ENCODE data around the gene SWT1.
A peak's percentile ranks its signal among the peaks of the same experiment; 100 is the strongest.
"Not testable (repeated sequence)": the region's sequence is repeated elsewhere in the genome, so short reads cannot be mapped to it uniquely, and the experiment has no call there.

Gene SWT1

GRCh38 chr1:185249563-185249962 lies 92.6 kb downstream of the SWT1 start:
- Histone ChIP-seq H3K9me2 (replicated peaks; ENCODE audit: low read depth, low read length) (no peaks in the 10 kb centered on the region), H3K4me1 (ENCODE audit: insufficient read depth, low read length, poor library complexity, severe bottlenecking) (no peaks in the 10 kb centered on the region), H4K20me1 (ENCODE audit: insufficient read depth, low read length, poor library complexity, severe bottlenecking) (no peaks in the 10 kb centered on the region), H3K4me2 (ENCODE audit: low read depth, low read length, poor library complexity, severe bottlenecking) (no peak overlapping the region), H3K36me3 (ENCODE audit: insufficient read depth, low read length) (no peaks in the 10 kb centered on the region), H3K79me2 (ENCODE audit: insufficient read depth, low read length) (no peaks in the 10 kb centered on the region), H3K9me3 (ENCODE audit: insufficient read depth, low read depth, low read length) (no peaks in the 10 kb centered on the region), H3K27me3 (ENCODE audit: insufficient read depth, low read length, poor library complexity, severe bottlenecking) (no peaks in the 10 kb centered on the region), H3K9ac (ENCODE audit: low read depth, low read length, poor library complexity, severe bottlenecking) (no peak overlapping the region), H3F3A (ENCODE audit: low read depth) (no peaks in the 10 kb centered on the region), H3K4me3 (ENCODE audit: low read length, poor library complexity, severe bottlenecking) (no peak overlapping the region), H2AFZ (ENCODE audit: low read length) (no peak overlapping the region)
- no peak for TF ChIP-seq EZH2phosphoT487 (IDR thresholded peaks at IDR 0.05; ENCODE audit: borderline replicate concordance)
- TF ChIP-seq, protein P1, sequence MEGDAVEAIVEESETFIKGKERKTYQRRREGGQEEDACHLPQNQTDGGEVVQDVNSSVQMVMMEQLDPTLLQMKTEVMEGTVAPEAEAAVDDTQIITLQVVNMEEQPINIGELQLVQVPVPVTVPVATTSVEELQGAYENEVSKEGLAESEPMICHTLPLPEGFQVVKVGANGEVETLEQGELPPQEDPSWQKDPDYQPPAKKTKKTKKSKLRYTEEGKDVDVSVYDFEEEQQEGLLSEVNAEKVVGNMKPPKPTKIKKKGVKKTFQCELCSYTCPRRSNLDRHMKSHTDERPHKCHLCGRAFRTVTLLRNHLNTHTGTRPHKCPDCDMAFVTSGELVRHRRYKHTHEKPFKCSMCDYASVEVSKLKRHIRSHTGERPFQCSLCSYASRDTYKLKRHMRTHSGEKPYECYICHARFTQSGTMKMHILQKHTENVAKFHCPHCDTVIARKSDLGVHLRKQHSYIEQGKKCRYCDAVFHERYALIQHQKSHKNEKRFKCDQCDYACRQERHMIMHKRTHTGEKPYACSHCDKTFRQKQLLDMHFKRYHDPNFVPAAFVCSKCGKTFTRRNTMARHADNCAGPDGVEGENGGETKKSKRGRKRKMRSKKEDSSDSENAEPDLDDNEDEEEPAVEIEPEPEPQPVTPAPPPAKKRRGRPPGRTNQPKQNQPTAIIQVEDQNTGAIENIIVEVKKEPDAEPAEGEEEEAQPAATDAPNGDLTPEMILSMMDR (conservative IDR thresholded peaks at IDR 0.05; ENCODE audit: low read length) = no peak

GRCh38 chr1:185250063-185250462 lies 93.1 kb downstream of the SWT1 start:
- H3K9me2 ChIP-seq (replicated peaks; ENCODE audit: low read depth, low read length) = no peaks in the 10 kb centered on the region
- no peaks in the 10 kb centered on the region for H3K4me1 ChIP-seq (ENCODE audit: insufficient read depth, low read length, poor library complexity, severe bottlenecking)
- TF ChIP-seq EZH2phosphoT487 (IDR thresholded peaks at IDR 0.05; ENCODE audit: borderline replicate concordance) = no peak
- TF ChIP-seq, protein P1 (conservative IDR thresholded peaks at IDR 0.05; ENCODE audit: low read length) = no peak
- no peaks in the 10 kb centered on the region for H3K36me3 ChIP-seq (ENCODE audit: insufficient read depth, low read length)
- H3K9me3 ChIP-seq (ENCODE audit: insufficient read depth, low read depth, low read length) = no peaks in the 10 kb centered on the region
- no peak overlapping the region for H3K4me3 ChIP-seq (ENCODE audit: low read length, poor library complexity, severe bottlenecking)
- H3K79me2 ChIP-seq (ENCODE audit: insufficient read depth, low read length) = no peaks in the 10 kb centered on the region
- no peak overlapping the region for H3K4me2 ChIP-seq (ENCODE audit: low read depth, low read length, poor library complexity, severe bottlenecking)
- no peak overlapping the region for H3K9ac ChIP-seq (ENCODE audit: low read depth, low read length, poor library complexity, severe bottlenecking)
- H2AFZ ChIP-seq (ENCODE audit: low read length) = no peak overlapping the region
- H4K20me1 ChIP-seq (ENCODE audit: insufficient read depth, low read length, poor library complexity, severe bottlenecking) = no peaks in the 10 kb centered on the region
- no peaks in the 10 kb centered on the region for H3F3A ChIP-seq (ENCODE audit: low read depth)
- no peaks in the 10 kb centered on the region for H3K27me3 ChIP-seq (ENCODE audit: insufficient read depth, low read length, poor library complexity, severe bottlenecking)

GRCh38 chr1:185251928-185252327 lies 95.0 kb downstream of the SWT1 start:
- not testable (repeated sequence) for H3K4me2 ChIP-seq (ENCODE audit: low read depth, low read length, poor library complexity, severe bottlenecking); H3K27me3 ChIP-seq (ENCODE audit: insufficient read depth, low read length, poor library complexity, severe bottlenecking); H4K20me1 ChIP-seq (ENCODE audit: insufficient read depth, low read length, poor library complexity, severe bottlenecking); H3K9ac ChIP-seq (ENCODE audit: low read depth, low read length, poor library complexity, severe bottlenecking); H3K4me3 ChIP-seq (ENCODE audit: low read length, poor library complexity, severe bottlenecking); H3K79me2 ChIP-seq (ENCODE audit: insufficient read depth, low read length); H3K9me3 ChIP-seq (ENCODE audit: insufficient read depth, low read depth, low read length); H3K9me2 ChIP-seq (replicated peaks; ENCODE audit: low read depth, low read length); H2AFZ ChIP-seq (ENCODE audit: low read length); H3K36me3 ChIP-seq (ENCODE audit: insufficient read depth, low read length); H3F3A ChIP-seq (ENCODE audit: low read depth); H3K4me1 ChIP-seq (ENCODE audit: insufficient read depth, low read length, poor library complexity, severe bottlenecking)

- H3K27me3 ChIP-seq (ENCODE audit: insufficient read depth, low read length, poor library complexity, severe bottlenecking) = not testable (repeated sequence)
Observed at GRCh38 chr1:185252404-185252803, 95.4 kb downstream of the SWT1 start.

DNA sequence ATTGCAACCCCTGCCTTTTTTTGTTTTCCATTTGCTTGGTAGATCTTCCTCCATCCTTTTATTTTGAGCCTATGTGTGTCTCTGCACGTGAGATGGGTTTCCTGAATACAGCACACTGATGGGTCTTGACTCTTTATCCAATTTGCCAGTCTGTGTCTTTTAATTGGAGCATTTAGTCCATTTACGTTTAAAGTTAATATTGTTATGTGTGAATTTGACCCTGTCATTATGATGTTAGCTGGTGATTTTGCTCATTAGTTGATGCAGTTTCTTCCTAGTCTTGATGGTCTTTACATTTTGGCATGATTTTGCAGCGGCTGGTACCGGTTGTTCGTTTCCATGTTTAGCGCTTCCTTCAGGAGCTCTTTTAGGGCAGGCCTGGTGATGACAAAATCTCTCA lies 98.6 kb downstream of the SWT1 start:
- not testable (repeated sequence) for H3K36me3 ChIP-seq (ENCODE audit: insufficient read depth, low read length); H4K20me1 ChIP-seq (ENCODE audit: insufficient read depth, low read length, poor library complexity, severe bottlenecking); H3K9me2 ChIP-seq (replicated peaks; ENCODE audit: low read depth, low read length); H3K79me2 ChIP-seq (ENCODE audit: insufficient read depth, low read length); H3K4me2 ChIP-seq (ENCODE audit: low read depth, low read length, poor library complexity, severe bottlenecking); H3K9me3 ChIP-seq (ENCODE audit: insufficient read depth, low read depth, low read length); H3F3A ChIP-seq (ENCODE audit: low read depth); H3K27me3 ChIP-seq (ENCODE audit: insufficient read depth, low read length, poor library complexity, severe bottlenecking); H3K4me1 ChIP-seq (ENCODE audit: insufficient read depth, low read length, poor library complexity, severe bottlenecking); H3K4me3 ChIP-seq (ENCODE audit: low read length, poor library complexity, severe bottlenecking); H2AFZ ChIP-seq (ENCODE audit: low read length); H3K9ac ChIP-seq (ENCODE audit: low read depth, low read length, poor library complexity, severe bottlenecking)

More at GRCh38 chr1:185252404-185252803, 95.4 kb downstream of the SWT1 start:
- H2AFZ ChIP-seq (ENCODE audit: low read length); H3K9me2 ChIP-seq (replicated peaks; ENCODE audit: low read depth, low read length); H3K9ac ChIP-seq (ENCODE audit: low read depth, low read length, poor library complexity, severe bottlenecking); H3K4me1 ChIP-seq (ENCODE audit: insufficient read depth, low read length, poor library complexity, severe bottlenecking); H3F3A ChIP-seq (ENCODE audit: low read depth); H3K4me3 ChIP-seq (ENCODE audit: low read length, poor library complexity, severe bottlenecking); H4K20me1 ChIP-seq (ENCODE audit: insufficient read depth, low read length, poor library complexity, severe bottlenecking); H3K9me3 ChIP-seq (ENCODE audit: insufficient read depth, low read depth, low read length); H3K79me2 ChIP-seq (ENCODE audit: insufficient read depth, low read length); H3K4me2 ChIP-seq (ENCODE audit: low read depth, low read length, poor library complexity, severe bottlenecking); H3K36me3 ChIP-seq (ENCODE audit: insufficient read depth, low read length): not testable (repeated sequence)

- H4K20me1 ChIP-seq (ENCODE audit: insufficient read depth, low read length, poor library complexity, severe bottlenecking); H3F3A ChIP-seq (ENCODE audit: low read depth); H3K4me1 ChIP-seq (ENCODE audit: insufficient read depth, low read length, poor library complexity, severe bottlenecking); H3K36me3 ChIP-seq (ENCODE audit: insufficient read depth, low read length); H3K79me2 ChIP-seq (ENCODE audit: insufficient read depth, low read length); H3K27me3 ChIP-seq (ENCODE audit: insufficient read depth, low read length, poor library complexity, severe bottlenecking); H3K9me3 ChIP-seq (ENCODE audit: insufficient read depth, low read depth, low read length); H3K9me2 ChIP-seq (replicated peaks; ENCODE audit: low read depth, low read length): not testable (repeated sequence)
- peak overlapping the region; percentile 98 for H3K4me2 ChIP-seq (ENCODE audit: low read depth, low read length, poor library complexity, severe bottlenecking)
- peak overlapping the region; percentile 88 for H2AFZ ChIP-seq (ENCODE audit: low read length)
- peak overlapping the region; percentile 86 for H3K9ac ChIP-seq (ENCODE audit: low read depth, low read length, poor library complexity, severe bottlenecking)
- H3K4me3 ChIP-seq (ENCODE audit: low read length, poor library complexity, severe bottlenecking) = peak overlapping the region; percentile 86
Observed at GRCh38 chr1:185257116-185257949, 100.4 kb downstream of the SWT1 start.

Measured in Loucy (cell line).